HUES48 (cell line): ENCODE results near the gene CD248.
"Not testable (repeated sequence)": the region's sequence is repeated elsewhere in the genome, so short reads cannot be mapped to it uniquely, and the experiment has no call there.

ENCODE experiments used
- H3K27ac ChIP-seq: one replicate; pipeline ENCODE4 v1.7.0; 2013; ENCODE audit warnings: low read depth, low read length, inconsistent platforms
- H3K27me3 ChIP-seq: 2 replicates; pipeline ENCODE4 v1.6.1; 2013; ENCODE audit warnings: mild to moderate bottlenecking, low read length; ENCODE audit not compliant: control insufficient read depth, insufficient read depth
- H3K36me3 ChIP-seq: 2 replicates; pipeline ENCODE4 v1.6.1; 2013; ENCODE audit warnings: low read length; ENCODE audit not compliant: control insufficient read depth, insufficient read depth
- H3K4me1 ChIP-seq: 2 replicates; pipeline ENCODE4 v1.6.1; 2013; ENCODE audit warnings: mild to moderate bottlenecking, low read length; ENCODE audit not compliant: control insufficient read depth, insufficient read depth
- H3K4me3 ChIP-seq: 2 replicates; pipeline ENCODE4 v1.5.1; 2013; ENCODE audit warnings: mild to moderate bottlenecking, low read depth, low read length
- H3K9ac ChIP-seq: 2 replicates; pipeline ENCODE4 v1.6.1; 2013; ENCODE audit warnings: mild to moderate bottlenecking, low read depth, low read length, moderate library complexity
- H3K9me3 ChIP-seq: 2 replicates; pipeline ENCODE4 v1.6.1; 2013; ENCODE audit warnings: low read length; ENCODE audit not compliant: control insufficient read depth, insufficient read depth

Gene CD248

DNA sequence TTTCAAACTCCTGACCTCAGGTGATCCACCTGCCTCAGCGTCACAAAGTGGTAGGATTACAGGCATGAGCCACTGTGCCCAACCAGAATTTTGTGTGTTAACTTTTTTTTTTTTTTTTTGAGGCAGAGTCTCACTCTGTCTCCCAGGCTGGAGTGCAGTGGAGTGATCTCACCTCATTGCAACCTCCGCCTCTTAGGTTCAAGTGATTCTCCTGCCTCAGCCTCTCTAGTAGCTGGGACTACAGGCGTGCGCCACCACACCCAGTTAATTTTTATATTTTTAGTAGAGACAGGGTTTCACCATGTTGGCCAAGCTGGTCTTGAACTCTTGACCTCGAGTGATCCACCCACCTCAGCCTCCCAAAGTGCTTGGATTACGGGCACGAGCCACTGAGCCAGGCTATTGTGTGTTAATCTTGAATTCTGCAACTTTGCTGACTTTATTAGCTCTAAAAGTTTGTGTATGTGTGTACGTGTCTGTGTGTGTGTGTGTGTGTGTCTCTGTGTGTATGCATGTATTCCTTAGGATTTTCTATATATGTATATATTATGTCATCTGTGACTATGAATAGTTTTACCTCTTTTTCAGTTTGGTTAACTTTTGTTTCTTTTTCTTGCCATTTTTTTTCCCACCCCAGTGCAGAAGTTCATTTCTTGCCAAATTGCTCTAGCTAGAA lies 33.9 kb upstream of the CD248 start:
- H3K9me3 ChIP-seq, H3K27ac ChIP-seq, H3K36me3 ChIP-seq, H3K27me3 ChIP-seq, H3K4me3 ChIP-seq, H3K4me1 ChIP-seq, H3K9ac ChIP-seq: not testable (repeated sequence)

DNA sequence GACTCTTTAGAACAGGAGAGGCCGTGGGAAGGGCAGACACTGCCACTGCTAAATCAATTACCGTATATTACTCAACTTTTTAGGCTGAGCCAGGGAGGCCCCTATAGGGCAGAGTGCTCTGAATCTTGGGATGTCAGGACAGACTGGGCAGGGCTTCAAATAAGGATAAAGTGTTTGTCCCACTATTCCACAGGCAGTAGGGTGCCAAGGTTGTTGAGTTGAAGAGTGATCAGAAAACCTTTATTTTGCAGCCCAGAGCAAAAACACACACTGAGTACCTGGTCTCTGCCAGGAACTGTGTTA lies 32.2 kb upstream of the CD248 start:
- no peak overlapping the region for H3K4me3 ChIP-seq
- no peak overlapping the region for H3K27ac ChIP-seq
- H3K9ac ChIP-seq: no peak overlapping the region
- 0 out of 2 replicates have a peak, but pooled peaks cover 3% of the 10 kb centered on the region for H3K36me3 ChIP-seq
- H3K4me1 ChIP-seq: no peaks in the 10 kb centered on the region; the same call in 1 of the 2 replicates
- H3K27me3 ChIP-seq: peaks cover 4% of the 10 kb centered on the region; the same call in 1 of the 2 replicates
- no peaks in the 10 kb centered on the region for H3K9me3 ChIP-seq

DNA sequence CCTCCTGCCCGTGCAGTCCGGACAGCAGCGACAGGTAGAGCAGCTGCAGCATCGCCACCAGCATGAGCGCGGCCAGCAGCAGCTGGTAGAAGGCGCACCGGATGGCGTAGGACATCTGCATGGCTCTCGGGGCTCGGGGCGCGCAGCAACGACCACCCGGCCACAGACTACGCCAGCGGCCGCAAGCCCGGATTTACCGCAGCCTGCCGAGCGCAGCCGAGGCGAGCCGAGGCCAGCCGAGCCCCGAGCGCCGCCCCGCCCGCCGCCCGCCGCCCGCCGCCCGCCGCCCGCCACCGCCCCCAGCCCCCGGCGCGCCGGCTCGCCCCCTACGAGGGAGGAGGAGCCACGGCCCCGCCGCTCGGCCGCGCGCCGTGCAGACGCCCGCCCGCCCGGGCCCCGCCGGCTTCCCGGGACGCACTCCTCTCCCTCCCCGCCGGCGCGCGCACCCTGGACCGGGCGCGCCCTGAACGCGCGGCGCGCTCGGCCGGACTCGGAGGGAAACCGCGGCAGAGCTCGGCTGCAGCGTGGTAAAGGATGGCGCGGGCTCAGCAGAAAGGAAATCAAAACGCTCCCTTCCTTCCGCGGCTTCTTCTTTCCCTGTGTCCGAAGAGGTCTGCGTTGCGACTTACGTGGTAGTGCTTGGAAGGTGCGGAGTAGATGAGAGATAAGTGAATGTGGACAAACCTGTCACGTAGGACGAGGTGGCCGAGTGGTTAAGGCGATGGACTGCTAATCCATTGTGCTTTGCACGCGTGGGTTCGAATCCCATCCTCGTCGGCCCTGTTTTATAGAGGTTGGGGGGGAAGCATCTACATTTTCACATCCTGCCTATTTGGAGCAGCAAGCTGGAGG lies 30.8 kb upstream of the CD248 start, which contains the start of gene B4GAT1:
B4GAT1 (minus strand) TSS at position 205 of the 852 bp plus-strand sequence; CDS start at position 121, 84 bp downstream.
- Histone ChIP-seq H3K36me3 (0 out of 2 replicates have a peak, but pooled peaks cover 5% of the 10 kb centered on the region), H3K9me3 (no peaks in the 10 kb centered on the region), H3K27me3 (peaks cover 4% of the 10 kb centered on the region; the same call in 1 of the 2 replicates), H3K4me1 (no peaks in the 10 kb centered on the region; the same call in 1 of the 2 replicates), H3K27ac (peak within 1 kb of the TSS; percentile 85), H3K9ac (peak within 1 kb of the TSS; percentile 89), H3K4me3 (peak within 1 kb of the TSS; percentile 100)

DNA sequence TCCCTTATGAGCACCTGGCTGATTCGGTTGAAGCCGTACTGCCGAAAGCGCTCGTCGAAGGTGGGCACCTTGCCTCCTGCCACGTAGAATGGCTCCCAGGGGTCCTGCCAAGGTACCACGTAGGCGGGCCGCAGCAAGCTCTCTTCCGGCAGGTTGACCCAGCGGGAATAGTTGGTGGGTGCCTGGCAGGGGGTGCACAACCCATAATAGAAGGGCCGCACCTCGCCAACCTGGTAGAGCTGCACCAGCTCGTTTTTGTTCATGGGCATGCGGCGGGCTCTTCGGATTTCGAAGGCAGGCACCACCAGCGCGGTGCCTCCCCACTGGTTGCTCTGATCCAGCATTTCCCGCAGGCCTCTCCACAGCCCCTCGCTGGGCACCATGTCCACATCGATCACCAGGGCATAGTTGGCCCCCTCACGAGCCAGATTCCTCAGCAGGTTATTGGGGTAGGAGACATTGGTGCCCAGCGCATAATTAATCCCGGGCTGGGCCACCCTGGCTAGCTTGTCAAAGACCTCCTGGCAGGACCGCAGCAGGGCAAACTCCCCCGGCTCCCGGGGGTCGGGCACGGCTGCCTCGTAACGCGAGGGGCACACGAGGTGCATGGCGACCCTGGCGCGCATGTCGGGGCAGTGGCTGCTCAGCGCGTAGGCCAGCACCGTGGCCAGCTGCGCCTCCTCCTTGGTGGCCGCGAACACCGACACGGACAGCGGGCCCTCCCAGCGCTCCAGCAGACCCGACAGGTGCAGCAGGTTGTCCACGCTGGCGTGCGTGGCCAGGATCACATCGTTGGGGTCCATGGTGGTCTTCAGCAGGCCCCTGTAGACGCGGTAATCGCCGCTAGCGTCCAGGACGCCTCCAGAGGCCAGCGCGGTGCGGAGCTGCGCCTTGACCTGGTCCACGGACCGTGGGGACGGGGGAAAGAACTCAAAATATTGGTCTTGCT lies 29.9 kb upstream of the CD248 start:
- H3K9ac ChIP-seq: peak overlapping the region; percentile 81
- peak overlapping the region; percentile 55 for H3K27ac ChIP-seq
- peaks cover 4% of the 10 kb centered on the region; the same call in 1 of the 2 replicates for H3K27me3 ChIP-seq
- H3K4me1 ChIP-seq: no peaks in the 10 kb centered on the region; the same call in 1 of the 2 replicates
- peak overlapping the region; percentile 100 for H3K4me3 ChIP-seq
- no peaks in the 10 kb centered on the region for H3K9me3 ChIP-seq
- H3K36me3 ChIP-seq: peaks cover 11% of the 10 kb centered on the region

DNA sequence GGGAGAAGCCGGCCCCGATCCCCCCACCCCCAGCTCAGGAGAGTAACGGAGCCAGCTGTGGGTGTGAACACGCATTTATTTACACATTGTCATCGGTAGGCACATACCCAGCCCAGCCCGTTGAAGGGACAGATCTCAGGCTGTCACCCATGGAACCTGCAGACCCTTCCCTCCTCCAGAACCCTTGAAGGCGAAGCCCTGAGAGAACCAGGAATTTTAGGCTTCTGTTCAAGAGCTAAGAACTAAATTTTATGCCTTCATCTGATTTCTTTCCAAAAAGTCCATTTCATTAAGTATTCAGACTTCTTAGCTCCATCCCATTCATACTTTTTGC lies 28.4 kb upstream of the CD248 start:
- H3K4me1 ChIP-seq: no peaks in the 10 kb centered on the region; the same call in 1 of the 2 replicates
- peaks cover 4% of the 10 kb centered on the region; the same call in 1 of the 2 replicates for H3K27me3 ChIP-seq
- H3K36me3 ChIP-seq: peaks cover 26% of the 10 kb centered on the region
- H3K9me3 ChIP-seq: no peaks in the 10 kb centered on the region
- no peak overlapping the region for H3K9ac ChIP-seq
- peak overlapping the region; percentile 87 for H3K4me3 ChIP-seq
- H3K27ac ChIP-seq: peak overlapping the region; percentile 63

DNA sequence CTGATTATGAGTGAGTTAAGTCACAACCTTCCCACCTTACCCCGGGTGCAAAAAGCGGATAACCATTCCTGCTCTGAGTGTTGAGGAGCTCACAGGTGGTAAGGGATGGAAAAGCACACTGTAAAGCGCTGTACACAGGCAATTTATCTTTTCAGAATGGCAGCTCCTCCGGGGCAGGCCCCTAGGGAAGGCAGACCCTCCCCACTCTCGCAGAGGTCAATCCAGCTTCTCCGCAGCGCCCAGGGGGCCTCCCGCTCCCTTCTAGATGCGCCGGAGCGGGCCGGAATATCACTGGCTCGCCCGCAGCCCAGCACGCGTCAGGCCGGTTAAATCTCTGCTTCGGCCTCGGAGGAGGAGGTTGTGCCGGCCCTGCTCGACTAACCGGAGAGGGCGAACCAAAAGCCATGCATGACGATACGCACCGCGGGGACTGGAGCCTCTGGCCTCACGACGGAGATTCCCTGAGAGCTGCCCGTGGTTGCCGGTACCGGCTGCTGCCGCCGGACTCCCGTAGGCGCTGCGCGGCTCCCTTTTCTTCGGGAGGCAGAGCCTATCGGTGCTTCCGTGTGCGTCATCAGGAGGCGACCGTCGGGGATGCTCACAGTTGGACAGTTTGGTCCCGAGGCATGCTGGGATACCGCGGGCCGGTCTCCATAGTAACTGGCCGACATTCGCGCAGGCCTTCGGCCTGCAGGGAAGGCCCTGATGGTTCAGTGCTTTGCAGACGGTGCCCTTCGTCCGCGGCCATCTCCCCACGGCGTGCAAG lies 27.9 kb upstream of the CD248 start, which contains the start of gene BRMS1:
BRMS1 (minus strand) TSS at position 555 of the 766 bp plus-strand sequence. CDS start 2,870 bp downstream, outside the sequence.
- H3K4me3 ChIP-seq: peak within 1 kb of the TSS; percentile 87
- H3K9ac ChIP-seq: peak within 1 kb of the TSS; percentile 80
- no peaks in the 10 kb centered on the region; the same call in 1 of the 2 replicates for H3K4me1 ChIP-seq
- peaks cover 4% of the 10 kb centered on the region; the same call in 1 of the 2 replicates for H3K27me3 ChIP-seq
- H3K36me3 ChIP-seq: peaks cover 31% of the 10 kb centered on the region
- peak within 1 kb of the TSS; percentile 65 for H3K27ac ChIP-seq
- no peaks in the 10 kb centered on the region for H3K9me3 ChIP-seq

DNA sequence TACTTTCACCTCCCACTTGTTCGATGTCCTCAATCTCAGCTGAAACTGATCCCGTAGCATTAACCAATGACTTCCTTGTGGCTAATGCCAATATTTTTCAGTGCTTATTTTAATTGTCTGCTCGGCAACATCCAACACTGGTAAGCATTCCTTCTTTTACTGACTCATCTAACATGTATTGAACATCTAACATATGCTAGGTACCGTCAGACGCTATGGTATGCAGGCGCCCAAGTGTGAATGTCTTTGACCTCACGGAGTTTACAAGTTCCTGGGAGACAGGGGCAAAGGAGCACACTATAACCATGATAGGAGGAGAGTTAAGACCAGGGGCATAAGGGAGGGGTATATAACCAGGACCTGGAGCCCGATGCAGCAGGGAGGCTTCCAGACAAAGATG lies 26.3 kb upstream of the CD248 start:
- Histone ChIP-seq H3K27ac (no peak overlapping the region), H3K9ac (no peak overlapping the region), H3K9me3 (no peaks in the 10 kb centered on the region), H3K27me3 (peaks cover 4% of the 10 kb centered on the region; the same call in 1 of the 2 replicates), H3K4me1 (no peaks in the 10 kb centered on the region; the same call in 1 of the 2 replicates), H3K4me3 (no peak overlapping the region), H3K36me3 (peaks cover 45% of the 10 kb centered on the region)

DNA sequence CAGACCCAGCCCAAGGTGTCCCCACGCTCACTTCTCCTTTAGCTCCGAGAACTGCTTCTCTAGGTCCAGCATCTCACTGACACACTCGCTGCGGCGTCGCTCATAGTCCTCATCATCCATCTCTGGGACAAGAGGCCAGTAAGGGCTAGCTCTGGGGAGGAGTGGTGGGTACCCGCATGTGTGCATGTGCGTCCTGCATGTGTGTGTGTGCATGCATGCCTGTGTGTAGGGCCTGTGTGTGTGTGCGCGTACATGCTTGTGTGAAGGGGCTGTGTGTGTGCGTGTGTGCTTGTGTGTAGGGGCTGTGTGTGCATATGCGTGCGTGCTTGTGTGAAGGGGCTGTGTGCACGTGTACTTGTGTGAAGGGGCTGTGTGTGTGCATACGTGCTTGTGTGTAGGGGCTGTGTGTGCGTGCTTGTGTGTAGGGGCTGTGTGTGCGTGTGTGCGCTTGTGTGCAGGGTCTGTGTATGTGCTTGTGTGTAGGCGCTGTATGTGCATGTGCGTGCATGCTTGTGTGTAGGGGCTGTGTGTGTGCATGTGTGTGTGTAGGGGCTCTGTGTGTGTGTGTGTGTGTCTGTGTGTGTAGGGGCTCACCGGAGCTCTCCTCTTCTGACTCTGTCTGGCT lies 24.8 kb upstream of the CD248 start:
- no peak overlapping the region for H3K27ac ChIP-seq
- no peaks in the 10 kb centered on the region for H3K27me3 ChIP-seq
- no peak overlapping the region for H3K9ac ChIP-seq
- H3K4me1 ChIP-seq: peaks cover 5% of the 10 kb centered on the region; the same call in 1 of the 2 replicates
- no peaks in the 10 kb centered on the region for H3K9me3 ChIP-seq
- peaks cover 55% of the 10 kb centered on the region for H3K36me3 ChIP-seq
- H3K4me3 ChIP-seq: no peak overlapping the region

DNA sequence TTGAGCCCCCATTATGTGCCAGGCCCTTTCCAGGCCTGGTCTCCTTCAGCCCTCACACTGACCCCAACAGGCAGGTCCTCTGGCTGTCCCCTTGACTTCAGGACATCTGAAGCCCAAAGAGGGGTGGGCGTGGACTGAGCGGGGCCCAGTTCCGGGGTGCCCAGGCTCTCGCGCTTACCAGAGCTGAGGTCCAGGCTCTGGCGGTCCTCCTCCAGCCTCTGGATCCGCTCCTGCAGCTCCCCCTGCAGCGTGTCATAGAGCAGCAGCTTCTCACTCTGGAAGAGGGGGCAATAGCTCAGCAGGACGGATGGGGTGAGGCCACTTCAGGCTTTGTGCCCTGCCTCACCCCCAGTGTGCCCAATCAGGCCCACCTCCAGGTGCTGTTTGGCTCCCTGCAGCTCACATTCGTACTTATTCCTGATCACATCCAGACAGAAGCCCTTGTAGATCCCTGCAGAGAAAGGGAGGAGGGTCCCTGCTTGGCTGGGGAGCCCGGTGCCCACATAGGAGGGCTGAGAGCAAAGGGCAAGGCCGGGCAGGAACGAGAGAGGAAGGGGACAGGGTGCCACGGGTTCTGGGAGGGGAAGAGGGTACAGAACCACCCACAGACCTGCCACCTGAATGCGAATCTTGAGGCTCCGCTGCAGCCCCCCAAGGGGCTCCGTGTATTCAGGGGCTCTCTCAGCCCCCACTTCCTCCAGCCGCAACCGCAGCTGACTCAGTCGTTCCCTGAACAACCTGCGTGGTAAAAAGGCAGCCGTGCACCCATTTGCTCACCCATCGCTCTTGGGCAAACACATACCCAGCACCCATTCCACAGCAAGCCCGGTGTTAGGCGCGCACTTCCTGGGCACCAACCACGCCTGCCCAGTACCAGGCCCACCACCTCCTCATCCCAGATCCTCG lies 24.0 kb upstream of the CD248 start:
- no peak overlapping the region for H3K27ac ChIP-seq
- peaks cover 12% of the 10 kb centered on the region for H3K4me1 ChIP-seq
- no peak overlapping the region for H3K9ac ChIP-seq
- H3K4me3 ChIP-seq: no peak overlapping the region
- peaks cover 55% of the 10 kb centered on the region for H3K36me3 ChIP-seq
- no peaks in the 10 kb centered on the region for H3K27me3 ChIP-seq
- H3K9me3 ChIP-seq: no peaks in the 10 kb centered on the region
